HG03469 (cell line): ENCODE results near the gene CDK5RAP3.
"Not testable (repeated sequence)": the region's sequence is repeated elsewhere in the genome, so short reads cannot be mapped to it uniquely, and the experiment has no call there.

ENCODE experiments used
- ATAC-seq: cut with Tn5 transposase; IDR thresholded peaks from one replicate; pipeline ENCODE4 v1.9.1; 2021; ENCODE audit warnings: mild to moderate bottlenecking, moderate library complexity, moderate number of reproducible peaks; ENCODE audit not compliant: unreplicated experiment

The CDK5RAP3 gene

GRCh38 chr17:47996201-47996600, 25.3 kb downstream of the CDK5RAP3 start:
- ATAC-seq = no peak

GRCh38 chr17:47997586-47997985, 26.7 kb downstream of the CDK5RAP3 start:
- no peak for ATAC-seq

- no peak for ATAC-seq
These were observed 27.1 kb downstream of the CDK5RAP3 start for GRCh38 chr17:47998044-47998443.

GRCh38 chr17:47999582-47999981, 28.7 kb downstream of the CDK5RAP3 start:
- no peak for ATAC-seq

- no peak for ATAC-seq
These were observed 30.3 kb downstream of the CDK5RAP3 start for GRCh38 chr17:48001197-48001596.

- not testable (repeated sequence) for ATAC-seq
These were observed 30.7 kb downstream of the CDK5RAP3 start for GRCh38 chr17:48001657-48002056.

- no peak for ATAC-seq
These were observed 31.5 kb downstream of the CDK5RAP3 start for GRCh38 chr17:48002266-48002915.

- ATAC-seq = no peak
These were observed 32.1 kb downstream of the CDK5RAP3 start for GRCh38 chr17:48002916-48003416.

- no peak for ATAC-seq
These were observed 32.7 kb downstream of the CDK5RAP3 start for GRCh38 chr17:48003417-48004151.

GRCh38 chr17:48004983-48005382, 34.1 kb downstream of the CDK5RAP3 start:
- ATAC-seq = no peak

- ATAC-seq = no peak
These were observed 36.2 kb downstream of the CDK5RAP3 start for GRCh38 chr17:48006936-48007709.

GRCh38 chr17:48010193-48010592, 39.3 kb downstream of the CDK5RAP3 start:
- no peak for ATAC-seq

GRCh38 chr17:48011405-48012150, 40.7 kb downstream of the CDK5RAP3 start:
- ATAC-seq = no peak

GRCh38 chr17:48012151-48012520, 41.2 kb downstream of the CDK5RAP3 start:
- ATAC-seq = no peak

GRCh38 chr17:48012654-48013053, 41.7 kb downstream of the CDK5RAP3 start:
- ATAC-seq = no peak

- ATAC-seq = no peak
These were observed 43.1 kb downstream of the CDK5RAP3 start for GRCh38 chr17:48013876-48014594.

GRCh38 chr17:48014595-48015111, 43.7 kb downstream of the CDK5RAP3 start:
- ATAC-seq = no peak

GRCh38 chr17:48016112-48016511, 45.2 kb downstream of the CDK5RAP3 start:
- no peak for ATAC-seq

GRCh38 chr17:48017817-48018158, 46.9 kb downstream of the CDK5RAP3 start:
- not testable (repeated sequence) for ATAC-seq

GRCh38 chr17:48021934-48022333, 51.0 kb downstream of the CDK5RAP3 start:
- no peak for ATAC-seq
